SH-SY5Y (cell line): Measurements from ENCODE around the gene ZSCAN10.

Source experiments
- GATA2 ChIP-seq: IDR thresholded peaks from 2 replicates; pipeline ENCODE4 v1.6.1; 2011; ENCODE audit warnings: mild to moderate bottlenecking, low read depth, low read length
- GATA3 ChIP-seq: IDR thresholded peaks from 2 replicates; pipeline ENCODE4 v1.6.1; 2011; ENCODE audit warnings: low read depth, mild to moderate bottlenecking, low read length, moderate library complexity

DNA sequence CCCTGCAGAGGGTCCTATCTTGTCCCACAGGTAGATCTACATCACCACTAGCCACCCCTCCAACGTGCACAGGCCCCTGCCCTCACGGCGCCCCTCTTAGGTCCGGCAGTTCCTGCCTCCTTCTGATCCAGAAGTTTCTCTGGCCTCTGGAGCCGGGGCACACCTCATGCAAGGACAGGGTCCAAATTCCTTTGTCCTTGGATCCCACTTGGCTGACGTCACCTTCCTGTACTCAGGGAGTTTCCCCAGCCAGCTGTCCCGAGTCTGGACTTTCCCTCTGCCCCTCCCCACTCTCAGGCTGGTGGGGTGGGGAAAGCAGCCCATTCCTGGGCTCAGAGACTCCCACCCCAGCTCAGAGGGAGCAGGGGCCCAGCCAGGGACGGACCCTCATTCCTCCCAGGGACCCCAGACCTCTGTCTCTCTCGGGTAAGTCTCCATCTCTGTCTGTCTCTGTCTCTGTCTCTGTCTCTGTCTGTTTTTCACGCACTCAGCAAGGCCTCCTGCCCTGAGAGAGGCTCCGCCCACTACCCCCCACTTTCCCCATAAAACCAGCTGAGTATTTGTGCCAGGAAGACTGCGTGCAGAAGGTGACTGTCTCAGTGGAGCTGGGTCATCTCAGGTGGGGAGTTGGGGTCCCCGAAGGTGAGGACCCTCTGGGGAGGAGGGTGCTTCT, 33.9 kb downstream of the ZSCAN10 start, which contains the start of gene IL32:
- TF ChIP-seq GATA2 (no peak), GATA3 (no peak)
